ENCODE results near the gene RNH1.
"Not testable (repeated sequence)": the region's sequence is repeated elsewhere in the genome, so short reads cannot be mapped to it uniquely, and the experiment has no call there.

Gene RNH1

GRCh38 chr11:477052-477715 lies 29.9 kb downstream of the RNH1 start:
- DNase-seq (ENCODE audit: low read depth in 2 of 2): no peak

- no peak for DNase-seq (ENCODE audit: low read depth in 2 of 2)
Measured at GRCh38 chr11:476416-476815, 30.6 kb downstream of the RNH1 start.

GRCh38 chr11:475941-476340 lies 31.1 kb downstream of the RNH1 start:
- no peak for DNase-seq (ENCODE audit: low read depth in 2 of 2)

- no peak for DNase-seq (ENCODE audit: low read depth in 2 of 2)
Measured at GRCh38 chr11:474914-475506, 32.0 kb downstream of the RNH1 start.

GRCh38 chr11:473962-474785 lies 32.9 kb downstream of the RNH1 start:
- DNase-seq (ENCODE audit: low read depth in 2 of 2): no peak

GRCh38 chr11:473415-473814 lies 33.6 kb downstream of the RNH1 start:
- no peak for DNase-seq (ENCODE audit: low read depth in 2 of 2)

- no peak for DNase-seq (ENCODE audit: low read depth in 2 of 2)
Measured at GRCh38 chr11:472816-473215, 34.2 kb downstream of the RNH1 start.

- DNase-seq (ENCODE audit: low read depth in 2 of 2): no peak
Measured at GRCh38 chr11:472272-472671, 34.8 kb downstream of the RNH1 start.

GRCh38 chr11:471468-472145 lies 35.4 kb downstream of the RNH1 start:
- no peak for DNase-seq (ENCODE audit: low read depth in 2 of 2)

- no peak for DNase-seq (ENCODE audit: low read depth in 2 of 2)
Measured at GRCh38 chr11:469684-470560, 37.1 kb downstream of the RNH1 start.

- DNase-seq (ENCODE audit: low read depth in 2 of 2): not testable (repeated sequence)
Measured at GRCh38 chr11:469026-469683, 37.9 kb downstream of the RNH1 start.

GRCh38 chr11:468493-468892 lies 38.5 kb downstream of the RNH1 start:
- no peak for DNase-seq (ENCODE audit: low read depth in 2 of 2)

GRCh38 chr11:468036-468435 lies 39.0 kb downstream of the RNH1 start:
- DNase-seq (ENCODE audit: low read depth in 2 of 2): no peak

GRCh38 chr11:465896-466530 lies 41.0 kb downstream of the RNH1 start:
- no peak for DNase-seq (ENCODE audit: low read depth in 2 of 2)

- no peak for DNase-seq (ENCODE audit: low read depth in 2 of 2)
Measured at GRCh38 chr11:464316-464715, 42.7 kb downstream of the RNH1 start.

GRCh38 chr11:462107-462890 lies 44.7 kb downstream of the RNH1 start:
- DNase-seq (ENCODE audit: low read depth in 2 of 2): no peak

- no peak for DNase-seq (ENCODE audit: low read depth in 2 of 2)
Measured at GRCh38 chr11:461626-462025, 45.4 kb downstream of the RNH1 start.

- no peak for DNase-seq (ENCODE audit: low read depth in 2 of 2)
Measured at GRCh38 chr11:460331-461199, 46.5 kb downstream of the RNH1 start.
